GM12874 (cell line): ENCODE measurements around the gene PGRMC2.

Source experiments
- TF ChIP-seq, protein P1 (sequence below): IDR thresholded peaks from 2 replicates; pipeline ENCODE4 v1.5.1; 2011; ENCODE audit warnings: low read depth, mild to moderate bottlenecking, control low read depth, low read length, moderate library complexity; ENCODE audit not compliant: insufficient read depth

PGRMC2 gene, protein sequence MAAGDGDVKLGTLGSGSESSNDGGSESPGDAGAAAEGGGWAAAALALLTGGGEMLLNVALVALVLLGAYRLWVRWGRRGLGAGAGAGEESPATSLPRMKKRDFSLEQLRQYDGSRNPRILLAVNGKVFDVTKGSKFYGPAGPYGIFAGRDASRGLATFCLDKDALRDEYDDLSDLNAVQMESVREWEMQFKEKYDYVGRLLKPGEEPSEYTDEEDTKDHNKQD

DNA sequence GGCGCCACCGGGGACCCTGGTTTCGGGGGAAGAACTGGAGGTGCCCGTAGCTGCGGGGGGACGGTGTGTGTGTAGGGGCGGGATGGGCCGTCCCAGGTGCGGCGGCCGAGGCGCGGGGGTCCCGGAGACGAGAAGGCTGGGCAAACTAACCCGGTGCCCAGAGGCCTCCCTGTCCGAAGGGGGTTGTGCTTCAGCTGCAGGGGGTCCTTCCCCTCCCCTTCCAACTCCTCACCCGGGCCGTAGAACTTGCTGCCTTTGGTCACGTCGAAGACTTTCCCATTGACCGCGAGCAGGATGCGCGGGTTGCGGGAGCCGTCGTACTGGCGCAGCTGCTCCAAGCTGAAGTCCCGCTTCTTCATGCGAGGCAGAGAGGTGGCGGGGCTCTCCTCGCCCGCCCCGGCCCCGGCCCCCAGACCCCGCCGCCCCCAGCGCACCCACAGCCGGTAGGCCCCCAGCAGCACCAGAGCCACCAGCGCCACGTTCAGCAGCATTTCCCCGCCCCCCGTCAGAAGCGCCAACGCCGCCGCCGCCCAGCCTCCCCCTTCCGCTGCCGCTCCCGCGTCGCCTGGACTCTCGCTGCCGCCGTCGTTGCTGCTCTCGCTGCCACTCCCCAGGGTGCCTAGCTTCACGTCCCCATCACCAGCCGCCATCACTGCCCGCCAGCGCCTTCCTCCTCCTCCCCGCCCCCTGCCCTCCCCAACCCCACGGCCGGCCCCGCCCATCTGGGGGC lies at the start of gene PGRMC2:
Gene PGRMC2 (minus strand): TSS at position 673 of the 730 bp plus-strand sequence. CDS start 23 bp downstream, at position 650.
- TF ChIP-seq, protein P1, sequence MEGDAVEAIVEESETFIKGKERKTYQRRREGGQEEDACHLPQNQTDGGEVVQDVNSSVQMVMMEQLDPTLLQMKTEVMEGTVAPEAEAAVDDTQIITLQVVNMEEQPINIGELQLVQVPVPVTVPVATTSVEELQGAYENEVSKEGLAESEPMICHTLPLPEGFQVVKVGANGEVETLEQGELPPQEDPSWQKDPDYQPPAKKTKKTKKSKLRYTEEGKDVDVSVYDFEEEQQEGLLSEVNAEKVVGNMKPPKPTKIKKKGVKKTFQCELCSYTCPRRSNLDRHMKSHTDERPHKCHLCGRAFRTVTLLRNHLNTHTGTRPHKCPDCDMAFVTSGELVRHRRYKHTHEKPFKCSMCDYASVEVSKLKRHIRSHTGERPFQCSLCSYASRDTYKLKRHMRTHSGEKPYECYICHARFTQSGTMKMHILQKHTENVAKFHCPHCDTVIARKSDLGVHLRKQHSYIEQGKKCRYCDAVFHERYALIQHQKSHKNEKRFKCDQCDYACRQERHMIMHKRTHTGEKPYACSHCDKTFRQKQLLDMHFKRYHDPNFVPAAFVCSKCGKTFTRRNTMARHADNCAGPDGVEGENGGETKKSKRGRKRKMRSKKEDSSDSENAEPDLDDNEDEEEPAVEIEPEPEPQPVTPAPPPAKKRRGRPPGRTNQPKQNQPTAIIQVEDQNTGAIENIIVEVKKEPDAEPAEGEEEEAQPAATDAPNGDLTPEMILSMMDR = no peak

DNA sequence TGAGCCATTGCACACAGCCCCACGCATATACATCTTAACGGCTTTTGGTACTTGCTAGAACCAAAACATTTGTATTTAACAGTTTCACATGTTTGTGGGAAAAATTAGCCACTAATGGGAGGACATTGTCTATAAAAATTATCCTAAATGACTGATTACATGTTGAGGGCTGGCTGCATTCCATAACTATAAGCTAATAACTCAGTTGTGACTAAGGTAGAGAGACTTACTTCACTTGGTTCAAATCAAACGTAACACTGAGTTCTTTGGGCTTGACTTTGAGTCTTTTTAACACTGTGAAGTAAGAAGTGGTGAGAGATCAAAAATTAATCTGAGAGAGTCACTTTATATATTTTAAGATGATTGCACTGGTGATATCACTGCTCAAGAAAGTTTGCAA lies 47.9 kb upstream of the PGRMC2 start:
- TF ChIP-seq, protein P1 = no peak

DNA sequence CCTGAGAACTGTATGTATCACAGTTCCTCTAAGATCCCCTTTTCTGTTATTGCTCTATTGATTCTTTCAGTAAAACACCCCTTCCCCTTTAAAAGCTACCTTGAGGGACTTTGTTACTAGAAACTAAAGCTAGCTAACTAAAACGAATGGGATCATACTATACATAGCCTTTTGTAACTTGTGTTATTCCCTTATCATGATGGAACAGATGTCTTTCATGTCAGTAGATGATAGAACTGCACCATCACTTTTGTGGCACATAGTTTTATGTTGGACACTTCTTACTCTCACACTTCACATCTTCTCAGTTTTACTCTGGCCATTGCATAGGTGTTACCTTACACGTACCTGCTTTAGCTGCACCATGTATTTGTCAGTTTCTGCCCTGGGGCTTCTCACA lies 46.6 kb upstream of the PGRMC2 start:
- TF ChIP-seq, protein P1 = no peak

DNA sequence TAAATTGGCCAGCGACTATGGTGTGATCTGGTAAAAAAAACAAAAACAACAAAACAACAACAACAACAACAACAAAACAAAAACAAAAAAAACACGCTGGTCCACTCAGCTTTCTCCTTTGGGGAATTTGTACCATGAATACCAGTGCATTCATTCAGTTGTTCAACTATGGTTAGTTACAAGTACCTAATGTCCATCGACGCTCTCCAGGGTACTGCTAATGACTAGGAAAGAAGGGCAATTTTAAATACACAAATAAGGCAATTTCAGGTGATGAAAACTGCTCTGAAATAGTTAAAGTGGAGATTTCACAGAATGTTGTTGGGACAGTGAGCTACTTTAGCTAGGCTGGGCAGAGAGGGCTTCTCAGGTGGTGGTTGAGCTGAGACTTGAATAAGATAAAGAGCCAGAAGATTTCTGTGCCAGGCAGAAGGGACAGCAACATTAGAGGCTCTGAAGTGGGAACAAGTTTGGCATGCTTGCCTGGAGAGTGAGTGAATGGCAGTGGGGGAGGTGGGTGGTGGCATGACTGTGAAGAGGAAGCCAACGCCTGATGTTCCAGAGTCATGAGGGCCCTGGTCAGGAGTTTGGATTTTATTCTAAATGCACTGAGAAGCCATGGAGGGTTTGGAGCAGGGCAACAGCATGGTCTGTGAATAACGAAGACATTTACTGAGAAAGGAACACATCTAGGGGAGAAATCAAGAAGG lies 45.9 kb upstream of the PGRMC2 start:
- TF ChIP-seq, protein P1 = no peak

DNA sequence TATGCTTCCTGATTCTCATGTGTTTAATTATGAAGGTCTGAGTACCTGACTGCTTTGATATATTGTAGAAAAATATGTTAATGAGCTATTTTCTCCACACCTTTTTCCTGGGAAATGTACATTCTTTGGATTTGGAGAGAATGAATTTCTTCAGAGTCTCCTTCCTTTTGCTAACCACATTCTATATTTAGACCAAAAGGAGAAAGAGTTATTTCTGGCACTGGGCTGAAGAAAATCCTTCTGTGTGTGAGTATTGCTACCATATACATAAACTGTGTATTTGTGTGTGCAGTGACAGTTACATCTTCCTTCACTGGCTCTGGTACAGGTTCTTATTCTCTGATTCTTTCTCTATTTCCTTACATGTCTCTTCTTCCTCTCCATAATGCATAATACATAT lies 44.5 kb upstream of the PGRMC2 start:
- TF ChIP-seq, protein P1 = no peak

DNA sequence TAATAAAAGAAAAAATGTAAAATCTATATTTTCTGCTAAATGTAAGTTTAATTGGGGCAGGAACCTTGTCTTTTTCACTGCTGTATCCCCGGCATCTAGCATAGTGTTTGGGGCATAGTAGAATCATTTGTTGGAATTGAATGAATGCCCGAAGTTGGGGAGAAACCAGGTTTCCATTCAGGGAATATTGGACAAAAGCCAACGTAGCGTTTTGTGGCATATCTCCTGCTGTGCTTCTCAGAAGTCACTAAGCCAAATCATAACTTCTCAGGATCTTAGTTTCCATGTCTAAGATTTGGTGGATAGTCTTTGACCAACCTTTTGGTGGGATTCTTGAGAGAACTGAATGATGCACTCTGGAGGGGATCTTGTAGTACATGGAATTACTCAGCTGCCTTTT lies 42.0 kb upstream of the PGRMC2 start:
- TF ChIP-seq, protein P1 = no peak

DNA sequence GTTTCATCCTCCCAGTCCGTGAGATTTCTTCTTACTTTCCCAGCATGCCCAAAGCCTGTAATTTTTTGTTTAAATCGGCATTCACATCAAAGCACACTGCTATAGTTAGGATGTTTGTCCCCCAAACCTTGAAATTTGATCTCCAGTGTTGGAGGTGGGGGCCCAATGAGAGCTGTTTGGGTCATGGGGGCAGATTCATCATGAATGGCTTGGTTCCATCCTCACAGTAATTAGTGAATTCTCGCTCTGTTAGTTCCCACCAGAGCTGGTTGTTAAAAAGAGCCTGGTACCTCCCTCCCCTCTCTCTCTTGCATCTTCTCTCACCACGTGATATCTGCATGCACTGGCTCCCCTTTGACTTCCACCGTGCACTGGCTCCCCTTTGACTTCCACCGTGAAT lies 40.5 kb upstream of the PGRMC2 start:
- TF ChIP-seq, protein P1 = no peak
